Measurements from ENCODE around the gene SPINK6.

SPINK6 gene

DNA sequence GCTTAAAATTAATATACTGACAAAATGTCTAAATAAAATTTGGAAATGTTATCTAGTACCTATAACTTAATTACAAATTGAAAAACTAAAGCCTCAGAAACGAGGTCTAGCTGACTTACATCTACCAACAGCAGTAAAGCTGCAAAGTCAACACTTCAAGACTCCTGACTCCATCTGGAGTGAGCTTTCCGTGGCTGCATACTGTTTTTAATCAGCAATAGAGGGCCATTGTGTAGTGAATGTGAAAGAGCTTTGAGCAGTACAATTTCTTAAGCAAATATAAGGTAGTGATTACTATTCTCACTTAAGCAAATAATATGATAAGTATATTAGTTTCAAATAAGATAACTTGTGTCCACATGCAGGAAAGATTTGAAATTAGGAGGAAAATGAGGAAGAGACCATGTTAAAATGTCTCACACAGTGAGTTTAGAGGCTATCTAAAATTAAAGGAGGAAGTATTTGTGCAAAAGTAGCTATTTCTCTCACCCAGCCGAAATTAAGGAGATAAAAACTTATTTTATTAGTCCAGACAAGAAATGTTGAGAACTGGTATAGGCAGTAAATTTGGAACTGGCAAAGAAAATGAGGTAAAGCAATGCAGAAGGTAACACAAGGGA lies 6.4 kb downstream of the SPINK6 start:
- Mint-ChIP-seq H3K36me3 (ENCODE audit: low read depth) (no peaks in the 10 kb centered on the region), H3K4me3 (no peak overlapping the region), H3K9me3 (no peaks in the 10 kb centered on the region), H3K27me3 (ENCODE audit: low read depth) (peaks cover 3% of the 10 kb centered on the region), H3K27ac (no peak overlapping the region), H3K4me1 (no peaks in the 10 kb centered on the region)
- TF ChIP-seq, protein P1, sequence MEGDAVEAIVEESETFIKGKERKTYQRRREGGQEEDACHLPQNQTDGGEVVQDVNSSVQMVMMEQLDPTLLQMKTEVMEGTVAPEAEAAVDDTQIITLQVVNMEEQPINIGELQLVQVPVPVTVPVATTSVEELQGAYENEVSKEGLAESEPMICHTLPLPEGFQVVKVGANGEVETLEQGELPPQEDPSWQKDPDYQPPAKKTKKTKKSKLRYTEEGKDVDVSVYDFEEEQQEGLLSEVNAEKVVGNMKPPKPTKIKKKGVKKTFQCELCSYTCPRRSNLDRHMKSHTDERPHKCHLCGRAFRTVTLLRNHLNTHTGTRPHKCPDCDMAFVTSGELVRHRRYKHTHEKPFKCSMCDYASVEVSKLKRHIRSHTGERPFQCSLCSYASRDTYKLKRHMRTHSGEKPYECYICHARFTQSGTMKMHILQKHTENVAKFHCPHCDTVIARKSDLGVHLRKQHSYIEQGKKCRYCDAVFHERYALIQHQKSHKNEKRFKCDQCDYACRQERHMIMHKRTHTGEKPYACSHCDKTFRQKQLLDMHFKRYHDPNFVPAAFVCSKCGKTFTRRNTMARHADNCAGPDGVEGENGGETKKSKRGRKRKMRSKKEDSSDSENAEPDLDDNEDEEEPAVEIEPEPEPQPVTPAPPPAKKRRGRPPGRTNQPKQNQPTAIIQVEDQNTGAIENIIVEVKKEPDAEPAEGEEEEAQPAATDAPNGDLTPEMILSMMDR (IDR thresholded peaks at IDR 0.05; ENCODE audit: unreplicated experiment in 3 of 3): no peak

DNA sequence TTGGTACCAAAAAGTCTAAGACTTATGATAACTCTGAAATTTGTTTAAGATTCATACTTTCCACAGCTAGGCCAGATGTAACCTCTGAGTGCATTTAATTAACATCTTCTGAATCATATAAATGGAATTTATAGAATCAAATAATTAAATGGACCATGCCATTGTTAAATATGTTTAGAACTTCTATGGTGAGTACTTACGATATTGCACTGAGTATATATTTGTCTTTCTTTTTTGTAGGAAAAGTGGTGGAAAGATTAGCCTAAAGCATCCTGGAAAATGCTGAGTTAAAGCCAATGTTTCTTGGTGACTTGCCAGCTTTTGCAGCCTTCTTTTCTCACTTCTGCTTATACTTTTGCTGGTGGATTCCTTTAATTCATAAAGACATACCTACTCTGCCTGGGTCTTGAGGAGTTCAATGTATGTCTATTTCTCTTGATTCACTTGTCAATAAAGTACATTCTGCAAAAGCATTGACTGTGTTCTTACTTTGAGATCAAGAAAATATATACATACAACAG lies 11.9 kb downstream of the SPINK6 start:
- no peaks in the 10 kb centered on the region for H3K27me3 Mint-ChIP-seq (ENCODE audit: low read depth)
- TF ChIP-seq, protein P1 (IDR thresholded peaks at IDR 0.05; ENCODE audit: unreplicated experiment in 3 of 3): no peak
- no peak overlapping the region for H3K27ac Mint-ChIP-seq
- no peaks in the 10 kb centered on the region for H3K4me1 Mint-ChIP-seq
- H3K36me3 Mint-ChIP-seq (ENCODE audit: low read depth): no peaks in the 10 kb centered on the region
- no peaks in the 10 kb centered on the region for H3K9me3 Mint-ChIP-seq
- H3K4me3 Mint-ChIP-seq: no peak overlapping the region

DNA sequence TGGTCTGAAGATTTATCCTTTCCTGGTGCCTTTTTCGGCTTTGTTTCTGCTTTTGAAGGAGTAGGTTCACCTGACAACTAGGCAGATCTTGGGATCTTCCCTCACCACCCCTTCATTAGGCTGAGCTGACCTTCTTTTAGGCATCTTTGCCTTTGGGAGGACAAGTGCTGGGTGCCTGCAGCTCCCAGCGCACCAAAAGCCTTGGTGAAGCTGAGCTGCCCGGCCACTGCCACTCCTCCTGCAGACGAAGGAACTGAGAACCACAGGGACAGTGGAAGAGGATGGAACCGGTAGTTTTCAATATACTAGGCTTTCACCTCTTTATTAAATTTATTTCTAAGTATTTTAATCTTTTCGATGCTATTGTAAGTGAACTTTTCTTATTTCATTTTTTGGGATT lies 18.7 kb downstream of the SPINK6 start:
- TF ChIP-seq, protein P1 (IDR thresholded peaks at IDR 0.05; ENCODE audit: unreplicated experiment in 3 of 3): no peak
- Mint-ChIP-seq H3K4me3 (no peak overlapping the region), H3K27ac (no peak overlapping the region), H3K9me3 (no peaks in the 10 kb centered on the region), H3K4me1 (no peaks in the 10 kb centered on the region), H3K36me3 (ENCODE audit: low read depth) (no peaks in the 10 kb centered on the region), H3K27me3 (ENCODE audit: low read depth) (peaks cover 4% of the 10 kb centered on the region)

DNA sequence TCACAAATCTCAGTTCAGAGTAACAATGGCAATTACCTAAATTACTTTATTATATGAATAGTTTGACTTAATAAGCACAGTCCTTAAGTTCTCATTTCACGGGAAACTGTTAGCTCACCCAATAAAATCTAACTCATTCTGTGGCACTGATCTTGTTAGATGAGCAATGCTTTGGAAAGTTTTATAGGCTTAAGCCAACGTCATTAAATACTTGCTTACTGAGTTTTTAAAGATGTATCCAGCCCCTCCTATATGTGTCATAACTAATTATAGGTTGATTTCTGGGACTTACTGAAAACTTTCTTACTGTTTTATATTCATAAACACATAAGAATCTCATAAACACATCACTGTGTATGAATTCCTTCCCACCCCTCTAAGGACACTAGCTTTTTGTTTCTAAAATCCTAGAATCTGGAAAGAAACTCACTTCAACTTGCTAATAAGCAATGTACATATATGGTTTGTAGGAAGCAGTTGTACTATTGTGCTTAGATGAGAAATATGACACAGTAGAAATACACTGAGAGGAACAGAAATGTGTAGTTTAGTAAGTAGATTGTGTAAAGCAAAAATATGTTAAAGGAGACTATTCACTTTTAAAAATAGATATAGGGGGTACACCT lies 21.4 kb downstream of the SPINK6 start:
- Mint-ChIP-seq H3K4me3 (no peak overlapping the region), H3K27ac (no peak overlapping the region), H3K27me3 (ENCODE audit: low read depth) (peaks cover 6% of the 10 kb centered on the region), H3K4me1 (no peaks in the 10 kb centered on the region), H3K36me3 (ENCODE audit: low read depth) (no peaks in the 10 kb centered on the region), H3K9me3 (no peaks in the 10 kb centered on the region)
- TF ChIP-seq, protein P1 (IDR thresholded peaks at IDR 0.05; ENCODE audit: unreplicated experiment in 3 of 3): no peak

DNA sequence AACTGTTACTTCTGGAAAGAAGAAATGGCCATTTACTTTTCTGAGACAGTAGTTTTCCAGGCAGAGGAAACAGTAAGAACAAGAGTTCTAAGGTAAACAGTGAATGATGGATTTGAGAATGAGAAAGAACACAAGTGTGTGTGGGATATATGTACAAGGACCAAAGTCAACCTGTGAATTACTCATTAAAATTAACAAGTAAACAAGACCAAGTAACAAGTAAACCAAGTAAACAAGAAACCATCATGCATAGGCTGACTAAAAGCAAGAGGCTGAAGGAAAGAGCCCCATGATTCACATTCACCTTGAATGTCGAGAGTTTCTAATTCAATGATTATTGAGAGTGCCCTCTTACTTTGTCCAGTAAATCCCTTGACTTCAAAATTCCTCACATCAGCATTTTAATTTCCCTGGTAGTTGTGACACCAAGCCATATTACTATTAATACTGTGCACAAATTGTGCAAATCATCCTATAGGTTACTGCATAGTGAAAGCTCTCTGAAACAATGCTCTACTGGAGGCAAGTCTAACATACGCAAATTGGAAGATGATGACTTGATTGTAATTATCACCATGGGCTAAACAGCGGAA lies 25.6 kb downstream of the SPINK6 start:
- H3K9me3 Mint-ChIP-seq: no peaks in the 10 kb centered on the region
- H3K36me3 Mint-ChIP-seq (ENCODE audit: low read depth): no peaks in the 10 kb centered on the region
- no peaks in the 10 kb centered on the region for H3K4me1 Mint-ChIP-seq
- H3K27me3 Mint-ChIP-seq (ENCODE audit: low read depth): peaks cover 6% of the 10 kb centered on the region
- no peak overlapping the region for H3K27ac Mint-ChIP-seq
- TF ChIP-seq, protein P1 (IDR thresholded peaks at IDR 0.05; ENCODE audit: unreplicated experiment in 3 of 3): no peak
- no peak overlapping the region for H3K4me3 Mint-ChIP-seq
